ENCODE data around the gene BMPR1A. TPM values are rescaled to one million over a fixed set of nuclear protein-coding genes. Genes with fewer than 3 reads are reported as not detected.
"Not testable (repeated sequence)": the region's sequence is repeated elsewhere in the genome, so short reads cannot be mapped to it uniquely, and the experiment has no call there.

The BMPR1A gene
- polyA plus RNA-seq, 3 donors = 73.6 to 85.4 (median 78.2) TPM

DNA sequence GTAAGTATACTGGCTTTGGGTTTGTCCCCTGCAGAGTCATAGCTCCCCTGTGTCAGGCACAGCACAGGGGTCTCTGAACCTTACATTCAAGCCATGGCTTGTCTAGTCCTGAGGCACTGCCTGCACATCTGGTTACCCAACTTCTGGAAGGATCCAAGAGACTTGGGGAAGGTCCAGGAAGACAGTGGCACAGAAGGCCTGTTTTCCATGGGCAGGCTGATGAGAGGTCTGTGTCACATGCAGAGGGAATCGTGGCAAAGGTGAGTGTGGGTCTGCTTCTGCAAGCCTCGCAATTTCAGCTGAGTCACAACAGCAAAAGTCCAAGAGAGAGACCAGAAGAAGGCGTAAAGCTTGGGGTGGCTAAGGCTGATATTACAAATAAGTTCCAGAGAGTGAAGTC is 28.4 kb upstream of the BMPR1A start:
- DNase-seq (ENCODE audit: low read depth in 3 of 3, low spot score in 2 of 3) = no peak

- no peak for DNase-seq (ENCODE audit: low read depth in 3 of 3, low spot score in 2 of 3)
These were observed 26.7 kb upstream of the BMPR1A start for GRCh38 chr10:86729677-86730076.

DNA sequence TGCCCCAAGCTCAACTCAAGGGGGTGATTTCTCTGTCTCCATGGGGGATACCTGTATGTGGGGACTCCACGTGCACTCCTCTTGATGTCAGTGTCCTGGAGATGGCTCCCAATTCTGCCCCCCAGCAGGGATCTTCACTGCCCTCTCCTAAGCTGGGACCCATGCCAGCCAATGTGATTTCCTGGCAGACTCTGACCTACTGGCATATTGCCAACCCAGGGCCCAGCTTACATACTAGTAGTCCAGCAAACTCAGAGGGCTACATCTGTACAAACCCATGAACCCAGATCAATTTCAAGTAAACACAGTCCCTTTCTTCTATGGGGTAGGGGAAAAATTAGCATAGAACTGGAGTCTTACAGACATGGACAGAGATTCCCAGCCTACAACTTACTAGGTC is 26.2 kb upstream of the BMPR1A start:
- no peak for DNase-seq (ENCODE audit: low read depth in 3 of 3, low spot score in 2 of 3)

GRCh38 chr10:86732771-86733170 is 23.6 kb upstream of the BMPR1A start:
- DNase-seq (ENCODE audit: low read depth in 3 of 3, low spot score in 2 of 3) = no peak

DNA sequence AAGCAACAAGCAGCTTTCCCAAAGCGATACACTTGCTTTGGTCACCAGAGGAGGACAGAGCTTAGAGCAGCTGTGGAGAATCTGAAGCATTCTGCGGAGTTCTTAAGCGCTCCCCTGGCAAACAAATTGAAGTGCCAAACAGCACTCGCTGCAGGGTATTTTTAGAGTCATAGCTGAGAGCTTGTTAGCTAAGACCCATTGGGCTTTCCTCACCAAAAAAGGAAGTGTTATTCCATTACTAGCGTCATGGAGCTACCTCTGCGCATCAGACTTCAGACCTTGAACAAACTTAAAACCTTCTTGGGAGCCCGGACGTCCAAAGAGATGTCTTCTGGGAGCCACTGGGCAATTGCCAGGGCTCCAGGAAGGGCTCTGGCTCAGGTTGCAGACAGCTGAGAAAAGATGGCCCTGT is 23.2 kb upstream of the BMPR1A start:
- no peak for DNase-seq (ENCODE audit: low read depth in 3 of 3, low spot score in 2 of 3)

DNA sequence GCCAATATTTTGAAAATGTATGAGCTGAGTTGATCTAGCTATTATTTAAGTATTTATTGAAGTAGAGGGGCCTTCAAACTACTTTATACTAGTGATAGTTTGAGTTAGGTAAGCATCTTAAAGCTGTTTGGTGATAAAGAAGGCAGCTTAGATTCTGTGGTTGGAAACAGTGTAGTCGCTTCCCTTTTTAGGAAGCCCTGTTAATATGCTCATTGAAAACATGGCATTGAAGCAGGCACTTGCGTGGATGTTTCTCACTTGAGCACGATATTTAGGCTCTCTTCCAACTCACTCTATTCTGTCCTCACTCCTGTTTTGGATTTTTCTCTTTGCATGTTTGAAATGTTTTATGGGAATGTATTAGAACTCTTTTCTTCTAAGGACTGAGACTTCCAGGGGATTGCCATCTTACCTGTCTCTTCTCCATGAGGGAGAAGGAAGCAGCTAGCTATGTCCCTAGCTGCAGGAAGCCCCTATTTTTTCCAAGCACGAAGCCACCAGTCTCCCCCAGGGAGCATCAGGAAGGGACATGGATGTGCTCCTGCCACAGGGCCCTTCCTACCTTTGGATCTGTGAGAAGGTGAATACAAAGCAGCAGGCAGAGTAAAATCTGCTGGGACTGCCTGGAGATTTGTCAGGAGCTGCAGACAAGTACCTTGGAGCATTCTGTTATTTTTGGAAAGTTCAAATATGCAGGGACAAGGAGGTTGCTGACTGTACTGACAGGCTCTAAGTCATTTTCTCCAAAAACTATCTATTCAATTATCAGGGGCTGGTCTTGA is 22.0 kb upstream of the BMPR1A start:
- DNase-seq (ENCODE audit: low read depth in 3 of 3, low spot score in 2 of 3) = no peak

DNA sequence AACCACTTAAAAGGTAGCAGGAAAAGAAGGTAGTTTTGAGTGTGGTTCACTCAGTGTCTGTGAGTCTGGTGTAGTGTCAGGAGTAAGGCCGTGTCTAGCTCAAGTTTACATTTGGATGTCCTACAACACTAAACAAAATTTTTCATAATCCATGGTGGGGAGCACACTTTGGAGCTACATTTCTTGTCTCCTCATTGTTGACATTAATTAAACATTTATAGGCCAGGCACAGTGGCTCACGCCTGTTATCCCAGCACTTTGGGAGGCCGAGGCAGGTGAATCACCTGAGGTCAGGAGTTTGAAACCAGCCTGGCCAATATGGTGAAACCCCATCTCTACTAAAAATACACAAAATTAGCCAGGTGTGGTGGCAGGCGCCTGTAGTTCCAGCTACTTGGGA is 21.1 kb upstream of the BMPR1A start:
- not testable (repeated sequence) for DNase-seq (ENCODE audit: low read depth in 3 of 3, low spot score in 2 of 3)

DNA sequence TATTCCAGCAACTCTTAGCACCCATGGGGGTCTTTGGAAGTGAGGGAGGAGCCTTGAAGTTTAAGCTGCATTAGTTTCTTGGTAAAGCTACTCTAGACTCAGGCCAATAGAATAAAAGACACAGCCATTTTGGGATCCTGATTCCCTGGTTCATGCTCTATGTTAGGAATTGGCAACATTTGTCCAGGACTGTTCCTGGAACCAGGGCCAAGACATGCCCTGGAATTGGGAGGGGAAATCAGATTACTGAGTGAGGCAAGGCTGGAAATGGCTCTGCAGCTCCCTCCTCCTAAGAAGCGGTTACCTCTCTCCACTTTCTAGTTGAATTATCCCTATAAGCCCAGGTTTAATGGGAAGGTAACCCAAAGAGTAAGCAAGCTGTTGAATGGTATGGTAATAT is 14.2 kb upstream of the BMPR1A start:
- DNase-seq (ENCODE audit: low read depth in 3 of 3, low spot score in 2 of 3) = no peak

DNA sequence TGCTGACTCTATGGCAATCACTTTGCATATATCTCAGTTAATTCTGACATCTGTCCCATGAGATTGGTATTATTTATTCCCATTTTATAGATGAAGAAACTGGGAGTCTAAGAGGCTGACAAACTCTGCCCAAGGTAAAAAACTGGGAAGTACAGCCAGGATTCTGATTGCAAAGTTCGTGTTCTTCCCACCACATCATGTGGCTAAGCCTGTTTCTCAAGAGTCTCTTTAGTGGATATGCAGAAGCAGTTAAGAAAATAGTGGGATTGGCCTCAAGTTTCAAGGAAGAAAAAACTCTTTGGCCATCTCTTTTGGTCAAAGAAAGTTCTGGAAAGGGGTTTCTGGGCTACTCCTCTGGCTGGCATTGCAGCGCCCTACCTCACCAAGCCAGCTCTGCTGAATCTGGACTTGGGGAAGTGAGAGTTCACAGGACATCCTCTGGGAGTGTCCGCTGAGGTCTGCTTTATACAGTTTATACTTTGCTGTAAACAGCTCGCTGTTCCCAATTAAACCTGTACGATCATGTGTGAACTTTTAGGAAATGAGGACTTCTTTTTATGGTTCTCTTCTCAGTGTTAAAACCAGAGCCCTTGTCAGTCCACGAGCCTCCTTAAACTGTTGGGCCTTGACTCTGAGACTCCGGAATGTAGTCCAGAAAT is 12.2 kb upstream of the BMPR1A start:
- no peak for DNase-seq (ENCODE audit: low read depth in 3 of 3, low spot score in 2 of 3)

GRCh38 chr10:86747796-86748581 is 8.4 kb upstream of the BMPR1A start:
- DNase-seq (ENCODE audit: low read depth in 3 of 3, low spot score in 2 of 3) = no peak

DNA sequence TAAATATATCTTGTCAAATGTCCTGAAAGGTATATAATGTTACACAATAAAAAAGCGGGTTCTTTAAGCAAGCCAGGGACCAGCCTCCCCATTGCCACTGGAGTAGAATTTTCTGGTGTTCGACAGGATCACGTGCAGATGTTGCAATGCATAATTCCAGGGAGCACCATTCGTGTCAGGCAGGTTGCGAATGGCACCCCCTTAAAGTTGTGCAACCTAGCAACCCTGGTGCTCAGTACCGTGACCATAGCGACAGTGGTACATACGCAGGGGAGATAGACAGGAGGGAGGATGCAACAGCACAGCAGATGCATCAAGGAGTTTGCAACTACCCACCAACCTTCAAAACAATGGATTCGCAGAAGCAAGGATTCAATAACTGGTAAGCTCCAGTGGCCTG is 6.6 kb upstream of the BMPR1A start:
- no peak for DNase-seq (ENCODE audit: low read depth in 3 of 3, low spot score in 2 of 3)

- DNase-seq (ENCODE audit: low read depth in 3 of 3, low spot score in 2 of 3) = no peak
These were observed 4.9 kb upstream of the BMPR1A start for GRCh38 chr10:86751477-86751876.

- no peak for DNase-seq (ENCODE audit: low read depth in 3 of 3, low spot score in 2 of 3)
These were observed 4.1 kb upstream of the BMPR1A start for GRCh38 chr10:86752311-86752710.

- no peak for DNase-seq (ENCODE audit: low read depth in 3 of 3, low spot score in 2 of 3)
These were observed 3.4 kb upstream of the BMPR1A start for GRCh38 chr10:86753051-86753450.

DNA sequence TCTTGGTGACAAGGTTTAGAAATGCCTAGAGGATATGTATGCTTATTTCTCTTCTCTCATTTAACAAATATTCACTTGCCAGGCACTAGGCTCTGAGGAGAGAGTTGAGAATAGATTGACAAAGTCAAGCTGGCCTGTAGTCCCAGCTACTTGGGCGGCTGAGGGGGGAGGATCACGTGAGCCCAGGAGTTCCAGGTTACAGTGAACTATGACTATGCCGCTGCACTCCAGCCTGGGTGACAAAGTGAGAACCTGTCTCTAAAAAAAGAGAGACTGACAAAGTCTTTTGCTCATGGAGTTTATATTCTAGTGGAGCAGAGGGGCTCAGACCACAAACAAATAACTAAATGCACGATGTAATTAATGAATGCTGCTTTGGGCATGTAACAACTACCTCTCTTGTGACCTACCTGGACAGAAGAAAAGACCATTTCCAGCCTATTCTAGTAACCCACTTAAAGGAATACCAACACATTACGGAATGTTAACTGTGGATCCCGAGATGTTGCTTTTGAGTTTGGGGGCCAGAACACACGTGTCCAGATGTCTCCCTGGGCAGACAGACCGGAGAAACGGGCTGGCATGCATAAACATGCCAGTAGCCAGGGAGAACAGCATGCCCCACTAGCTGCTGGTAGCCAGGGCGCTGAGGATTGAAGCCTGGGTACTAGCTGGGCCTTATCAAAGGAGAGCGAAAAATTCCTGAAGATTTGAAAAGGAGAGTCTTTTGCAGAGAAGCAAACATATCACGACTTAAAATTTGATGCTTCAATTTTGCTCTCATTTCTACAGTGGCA is 2.6 kb upstream of the BMPR1A start:
- DNase-seq (ENCODE audit: low read depth in 3 of 3, low spot score in 2 of 3) = no peak

DNA sequence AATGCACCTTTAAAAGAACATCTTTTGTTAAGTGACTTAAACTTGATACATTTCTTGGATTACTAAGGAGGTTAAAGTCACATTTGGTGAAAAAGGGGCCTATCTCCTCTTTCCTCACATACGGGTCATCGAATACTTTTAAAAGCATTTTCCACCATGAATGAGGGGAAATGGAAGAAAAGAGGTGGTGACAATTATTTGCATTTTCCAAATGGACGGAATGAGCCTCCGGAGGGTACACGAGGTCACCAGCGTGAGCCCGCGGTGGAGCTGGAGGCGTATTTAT is 1.0 kb upstream of the BMPR1A start:
- no peak for DNase-seq (ENCODE audit: low read depth in 3 of 3, low spot score in 2 of 3)

DNA sequence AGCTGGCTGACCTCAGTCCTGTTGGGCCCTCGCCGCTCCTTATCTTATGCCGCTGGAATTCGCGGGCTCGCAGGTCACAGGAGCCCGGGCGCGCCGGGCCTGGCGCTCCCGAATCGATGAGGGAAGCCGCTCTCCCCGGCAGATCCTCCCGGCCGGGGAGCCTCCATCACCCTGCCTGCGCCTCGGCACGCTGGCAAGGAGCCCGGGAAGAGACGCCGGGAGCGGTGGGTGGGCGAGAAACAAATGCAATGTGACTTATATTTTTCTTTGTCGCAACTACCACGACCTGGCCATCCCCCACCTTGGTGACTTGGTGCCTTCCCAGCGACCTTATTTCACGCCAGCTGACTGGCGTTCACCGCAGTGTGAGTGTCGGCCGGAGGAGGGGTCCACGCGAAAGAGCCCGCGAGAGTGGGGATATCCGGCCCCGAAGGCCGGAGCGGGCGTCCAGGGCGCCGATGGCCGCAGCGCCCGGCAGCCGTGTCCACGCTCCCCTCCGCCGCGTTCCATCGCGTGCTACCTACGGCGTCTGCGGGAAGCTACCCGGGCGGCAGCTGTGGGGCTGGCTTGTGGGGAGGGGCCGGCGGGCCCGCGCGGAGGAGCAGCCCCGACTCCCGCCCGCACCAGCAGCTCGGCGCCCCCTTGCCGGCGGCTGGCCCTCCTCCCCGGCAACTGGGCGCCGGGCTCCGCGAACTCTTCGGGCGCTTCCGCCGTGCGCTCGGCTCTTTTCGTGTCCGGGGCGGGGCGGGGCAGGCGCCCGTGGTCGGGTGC is 494 bp upstream of the BMPR1A start:
- peak in 2 of 3 donors; percentile 83 to 88 for DNase-seq (ENCODE audit: low read depth in 3 of 3, low spot score in 2 of 3)

DNA sequence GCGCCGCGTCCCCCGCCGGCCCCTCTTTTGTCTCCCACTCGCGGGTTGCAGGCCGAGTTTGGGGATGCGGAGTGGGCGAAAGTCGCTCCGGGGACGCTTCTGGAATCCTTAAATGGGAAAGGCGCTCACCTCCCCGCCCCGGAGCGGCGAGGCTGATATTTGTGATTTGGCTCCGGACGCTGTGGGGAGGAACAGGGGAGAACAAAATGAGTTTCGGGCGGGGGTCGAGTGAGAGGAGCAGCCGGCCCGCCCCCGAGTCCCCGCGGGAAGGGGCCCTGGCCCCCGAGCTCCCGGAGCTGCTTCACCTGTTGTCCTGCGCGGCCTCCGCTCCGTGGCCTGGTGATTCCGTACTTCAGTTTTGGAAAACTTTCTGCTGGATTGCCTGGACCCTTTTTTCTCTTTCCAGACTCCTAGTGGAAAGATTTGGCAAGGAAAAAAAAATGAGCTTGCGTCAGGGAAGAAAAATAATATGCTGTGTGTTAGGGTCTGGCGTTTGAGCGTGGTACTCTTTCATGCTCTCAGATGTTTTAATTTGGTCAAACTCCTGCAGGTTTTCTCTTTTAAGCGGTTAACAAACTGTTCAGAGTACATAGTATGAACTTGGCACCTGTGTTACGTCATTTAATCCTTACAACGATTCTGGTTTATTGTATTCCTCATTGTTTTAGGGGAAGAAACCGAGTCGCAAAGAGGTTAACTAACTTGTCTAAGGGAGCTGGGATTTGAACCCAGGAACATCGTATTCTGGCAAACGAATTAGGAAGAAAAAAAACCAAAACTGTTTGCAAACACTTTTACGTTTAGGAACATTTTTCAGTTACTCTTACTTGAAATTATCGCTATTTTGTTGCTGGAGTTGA is 924 bp downstream of the BMPR1A start:
- DNase-seq (ENCODE audit: low read depth in 3 of 3, low spot score in 2 of 3) = peak in 2 of 3 donors; percentile 61 to 67

All from right renal cortex interstitium (tissue), 3 donors.